HS-27A (cell line): Measurements from ENCODE around the gene ATP6V0D1.
"Not testable (repeated sequence)": the region's sequence is repeated elsewhere in the genome, so short reads cannot be mapped to it uniquely, and the experiment has no call there.

Experiments used
- DNase-seq: peaks from one replicate; pipeline ENCODE4 v3.0.0-alpha.2; 2012; ENCODE audit warnings: low read depth, missing footprints

The ATP6V0D1 gene

DNA sequence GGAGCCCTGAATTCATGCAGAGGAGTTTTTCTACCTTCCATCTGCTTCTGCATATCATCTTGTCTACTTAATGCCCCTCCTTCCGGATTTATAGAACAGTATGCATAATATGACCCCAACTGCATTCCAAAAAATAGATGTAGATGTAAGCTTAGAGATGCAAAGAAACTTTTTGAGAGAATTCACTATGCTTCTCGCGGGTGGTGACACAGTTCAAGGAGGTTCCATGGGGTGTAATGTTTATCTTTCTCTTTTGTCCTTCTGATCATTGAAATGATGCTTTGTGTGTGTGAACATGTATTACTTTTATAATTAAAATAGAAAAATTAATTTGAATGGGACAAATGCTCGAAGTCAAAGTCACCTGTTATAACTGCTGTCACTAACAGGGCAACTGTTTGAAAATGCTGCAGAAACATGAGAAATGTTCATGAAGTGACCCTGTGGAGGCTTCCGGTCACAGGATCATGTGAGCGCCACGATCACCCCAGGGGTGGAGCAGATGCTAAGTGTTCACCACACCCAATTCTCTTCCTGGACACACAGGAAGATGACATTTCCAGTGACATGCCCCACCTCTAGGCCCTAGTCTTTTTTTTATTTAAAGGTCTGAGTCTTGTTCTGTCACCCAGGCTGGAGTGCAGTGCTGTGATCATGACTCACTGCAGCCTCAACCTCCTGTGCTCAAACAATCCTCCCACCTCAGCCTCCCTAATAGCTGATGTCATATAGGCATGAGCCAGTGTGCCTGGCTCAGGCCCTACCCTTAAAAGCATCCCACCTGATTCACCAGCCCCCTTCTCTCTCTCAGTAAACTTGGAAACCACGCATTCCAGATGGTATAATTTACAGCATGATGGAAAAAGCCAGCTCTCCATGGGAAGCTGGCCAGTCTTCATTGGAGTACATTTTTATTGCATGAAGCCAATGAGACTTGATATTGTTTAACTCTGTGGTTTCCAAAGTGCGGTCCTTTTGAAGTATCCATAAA lies 23.4 kb upstream of the ATP6V0D1 start:
- no peak for DNase-seq

DNA sequence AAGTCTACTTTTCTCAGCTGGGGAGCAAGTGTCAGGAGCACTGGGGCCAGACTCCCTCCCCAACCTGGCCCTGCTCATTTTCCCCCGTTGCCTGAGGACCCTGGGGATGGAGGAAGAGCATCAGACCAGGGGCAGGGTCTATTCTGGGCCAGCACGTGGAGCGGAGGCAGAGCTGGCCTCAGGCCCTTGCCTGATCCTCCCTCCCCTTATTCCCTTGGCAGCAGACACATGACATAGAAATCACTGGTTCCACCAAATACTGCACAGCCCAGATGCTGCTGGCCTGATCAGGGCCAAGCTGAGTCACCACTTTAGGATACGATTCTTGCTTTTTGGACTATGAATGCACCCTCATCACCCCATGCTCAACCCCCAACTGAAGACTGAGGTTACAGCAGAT lies 18.1 kb upstream of the ATP6V0D1 start:
- DNase-seq: no peak

- DNase-seq: no peak
Observed at GRCh38 chr16:67490335-67491096, 9.6 kb upstream of the ATP6V0D1 start.

GRCh38 chr16:67489401-67490083 lies 8.6 kb upstream of the ATP6V0D1 start:
- no peak for DNase-seq

- DNase-seq: not testable (repeated sequence)
Observed at GRCh38 chr16:67487561-67487960, 6.6 kb upstream of the ATP6V0D1 start.

- no peak for DNase-seq
Observed at GRCh38 chr16:67486805-67487204, 5.8 kb upstream of the ATP6V0D1 start.

DNA sequence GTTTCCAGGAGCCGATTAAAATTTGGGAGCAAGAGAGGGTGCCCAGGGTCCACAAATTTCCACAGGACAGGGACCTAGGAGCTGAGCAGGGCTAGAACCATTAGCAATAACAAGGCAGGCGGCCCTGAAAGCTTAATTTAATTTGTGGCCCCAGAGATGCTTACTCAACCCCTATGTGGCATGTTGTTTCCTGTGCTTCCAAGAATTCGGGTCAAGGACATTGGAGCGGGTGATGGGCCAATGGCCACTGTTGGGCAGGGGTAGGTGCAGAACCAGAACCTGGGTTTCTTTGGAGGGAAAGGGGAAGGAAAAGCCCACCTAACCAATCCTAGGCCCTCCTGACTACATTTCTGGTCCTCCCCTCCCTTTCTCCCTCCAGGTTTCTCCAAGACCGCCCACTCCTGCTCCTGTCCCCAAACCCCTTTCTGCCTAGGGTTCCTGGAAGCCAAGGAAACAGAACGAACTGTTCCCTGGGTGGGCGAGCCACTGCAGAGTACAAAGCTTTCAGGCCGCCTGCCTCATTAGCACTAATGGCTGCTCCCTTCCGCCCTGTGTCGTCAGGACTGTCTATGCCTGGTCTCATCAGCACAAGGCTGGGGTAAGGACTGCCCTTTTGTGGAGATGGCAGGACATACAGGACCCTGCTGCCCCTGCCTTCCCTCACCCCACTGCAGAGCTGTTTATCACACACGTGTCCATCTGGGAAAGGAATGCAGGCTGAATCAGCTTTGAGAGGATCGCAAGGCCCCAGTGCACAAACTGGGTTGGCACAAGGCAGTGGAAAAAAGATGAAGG lies 3.0 kb upstream of the ATP6V0D1 start:
- DNase-seq: no peak

GRCh38 chr16:67483150-67483549 lies 2.2 kb upstream of the ATP6V0D1 start, which contains the start of gene AGRP:
TSS of gene AGRP (minus strand) at chr16:67483547. CDS start at chr16:67483398, 149 bp downstream.
- no peak for DNase-seq

GRCh38 chr16:67482233-67482924 lies 1.4 kb upstream of the ATP6V0D1 start:
- no peak for DNase-seq

- DNase-seq: no peak
Observed at GRCh38 chr16:67481561-67482232, 740 bp upstream of the ATP6V0D1 start.

GRCh38 chr16:67477960-67478554 lies 2.9 kb downstream of the ATP6V0D1 start:
- DNase-seq: no peak

DNA sequence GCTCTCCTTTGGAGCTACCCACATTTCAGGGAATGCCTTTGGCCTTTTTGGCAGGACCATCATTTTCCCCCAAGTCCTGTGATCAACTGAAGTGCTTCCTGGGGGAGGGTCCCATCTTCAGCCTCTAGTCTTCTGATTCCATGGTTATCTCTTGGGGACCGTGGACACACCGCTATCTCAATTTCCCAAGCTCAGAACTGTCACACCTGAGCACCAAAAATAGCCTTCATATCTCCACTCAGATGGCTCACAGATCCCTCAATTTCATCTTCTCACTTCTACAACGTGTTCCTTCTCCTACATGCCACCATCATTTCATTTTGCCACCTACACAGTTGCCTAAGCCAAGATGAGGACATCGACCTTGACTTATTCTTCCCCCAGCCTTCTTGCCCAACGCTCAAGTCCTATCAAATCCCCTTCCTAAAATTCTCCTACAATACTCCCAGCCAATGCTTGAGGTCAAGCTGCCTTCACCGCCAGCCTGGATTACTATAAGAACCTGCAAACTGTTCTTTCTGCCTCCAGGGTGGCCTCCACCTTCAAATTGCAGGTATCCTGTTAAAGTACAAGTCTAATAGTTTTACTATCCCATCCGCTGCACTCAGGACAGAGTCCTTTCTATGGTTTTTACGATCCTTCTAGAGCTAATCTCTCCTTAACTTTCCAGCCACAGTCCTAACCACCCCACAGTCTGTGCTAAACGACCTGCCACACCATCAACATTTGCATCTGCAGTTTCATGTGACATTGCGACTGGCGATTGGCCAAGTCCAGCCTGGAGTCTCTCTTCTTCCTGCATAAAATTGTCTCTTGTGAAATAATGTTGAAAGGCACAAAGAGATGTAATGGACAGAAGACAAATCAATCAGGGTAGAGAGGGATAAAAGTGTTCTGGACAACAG lies 6.2 kb downstream of the ATP6V0D1 start:
- DNase-seq: no peak

GRCh38 chr16:67471758-67472384 lies 9.1 kb downstream of the ATP6V0D1 start:
- no peak for DNase-seq

GRCh38 chr16:67470359-67470758 lies 10.6 kb downstream of the ATP6V0D1 start:
- DNase-seq: no peak

GRCh38 chr16:67468731-67469130 lies 12.2 kb downstream of the ATP6V0D1 start:
- DNase-seq: no peak

DNA sequence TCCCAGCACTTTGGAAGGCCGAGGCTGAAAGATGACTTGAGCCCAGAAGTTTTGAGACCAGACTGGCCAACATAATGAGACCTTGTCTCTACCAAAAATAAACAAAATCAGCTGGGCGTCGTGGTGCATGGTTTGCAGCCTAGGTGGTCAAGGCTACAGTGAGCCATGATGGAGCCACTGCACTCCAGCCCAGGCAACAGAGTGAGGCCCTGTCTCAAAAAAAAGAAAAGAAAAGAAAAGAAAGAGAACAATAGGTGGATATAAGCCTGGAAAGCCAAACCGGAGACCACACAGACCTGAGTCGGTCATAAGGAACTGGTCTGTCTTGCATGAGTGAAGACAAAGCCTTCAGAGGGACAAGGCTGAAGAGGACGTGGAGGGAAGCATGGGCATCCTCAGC lies 14.4 kb downstream of the ATP6V0D1 start:
- DNase-seq: no peak

DNA sequence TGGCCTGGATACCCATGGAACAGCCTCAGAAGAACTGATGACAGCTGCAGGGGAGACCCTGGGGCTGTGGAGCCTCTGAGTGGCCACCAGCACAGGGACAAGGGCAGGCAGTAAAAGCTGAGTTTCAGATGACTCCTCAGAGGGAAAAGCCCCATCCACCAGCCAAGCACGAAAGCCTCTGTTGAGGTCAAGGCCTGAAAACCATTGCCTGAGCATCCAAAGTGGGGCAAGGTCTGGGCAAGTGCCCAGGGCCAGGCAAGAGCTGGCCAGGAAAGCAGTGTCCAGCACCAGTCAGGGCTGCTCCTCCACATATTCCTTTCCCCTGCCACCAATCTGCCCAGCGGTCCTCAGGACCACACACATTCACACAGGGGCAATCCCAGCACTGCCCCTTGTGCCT lies 16.4 kb downstream of the ATP6V0D1 start:
- no peak for DNase-seq

DNA sequence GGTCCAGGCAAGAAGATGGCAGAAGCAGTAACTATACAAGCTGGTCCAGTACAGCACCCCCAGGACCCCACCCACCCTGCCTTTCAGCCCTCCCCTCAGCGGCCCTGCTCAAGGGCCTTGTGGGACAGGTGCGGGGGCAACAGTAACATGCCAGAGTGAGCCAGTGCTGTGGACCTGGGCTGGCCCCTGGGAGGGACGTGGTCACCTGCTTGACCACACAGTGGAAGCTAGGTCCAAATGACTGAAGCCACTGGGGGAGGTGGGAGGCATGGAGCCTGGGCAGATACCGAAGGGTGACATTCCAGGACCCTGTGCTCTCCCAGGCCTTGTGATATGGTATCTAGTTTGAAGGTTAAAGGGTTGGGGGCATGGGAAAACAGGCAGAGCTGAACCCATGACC lies 17.3 kb downstream of the ATP6V0D1 start:
- no peak for DNase-seq
